Measurements from ENCODE around the gene PCP2.

Gene PCP2

GRCh38 chr19:7596211-7596937 lies 37.1 kb downstream of the PCP2 start:
- DNase-seq = no peak

GRCh38 chr19:7595466-7596133 lies 37.9 kb downstream of the PCP2 start, which contains the start of gene CAMSAP3:
Gene CAMSAP3, plus strand, starts transcription at chr19:7595863. Its CDS starts 140 bp downstream, at chr19:7596003.
- DNase-seq = peak; percentile 26

GRCh38 chr19:7590256-7590655 lies 43.3 kb downstream of the PCP2 start:
- DNase-seq = no peak

DNA sequence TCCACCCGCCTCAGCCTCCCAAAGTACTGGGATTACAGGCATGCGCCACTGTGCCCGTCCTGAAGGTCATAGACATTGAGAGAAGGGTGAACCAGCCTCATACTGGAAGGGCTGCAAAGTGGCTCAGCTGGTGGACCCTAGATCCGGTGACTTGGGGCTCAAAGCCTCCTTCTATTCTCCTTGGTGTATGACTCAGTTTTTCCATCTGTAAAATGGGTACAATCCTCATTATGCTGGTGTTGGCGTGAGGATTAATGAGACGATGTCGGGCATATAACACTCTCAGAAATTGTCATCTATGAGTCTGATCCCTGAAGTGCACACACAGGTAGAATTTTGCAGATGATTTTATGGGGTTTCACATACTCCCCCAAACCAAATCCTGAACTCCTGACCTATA lies 43.7 kb downstream of the PCP2 start:
- no peak for DNase-seq

DNA sequence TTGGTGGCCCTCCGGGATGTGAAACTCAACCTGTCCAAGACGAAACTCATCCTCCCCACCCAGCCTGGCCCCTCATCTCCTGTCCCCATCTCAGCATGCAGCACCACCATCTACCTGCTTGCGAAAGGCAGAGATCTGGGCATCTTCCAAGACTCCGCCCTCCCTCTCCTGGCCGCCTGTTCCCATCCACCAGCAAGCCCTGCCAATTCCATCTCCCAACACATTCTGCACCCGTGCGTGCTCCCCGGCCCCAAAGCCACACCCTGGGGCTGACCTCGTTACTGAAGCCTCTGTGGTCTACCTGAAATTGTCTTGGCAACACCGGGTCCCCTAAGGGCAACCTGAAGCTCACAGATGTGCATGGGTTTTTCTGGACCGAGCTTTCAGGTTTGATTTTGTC lies 51.1 kb downstream of the PCP2 start:
- no peak for DNase-seq

Measured in SHP77 treated with DMSO at 0.1 percent for 48 hours (cell line).